ENCODE data around the gene C5AR1. TPM values are rescaled to one million over a fixed set of nuclear protein-coding genes. Genes with fewer than 3 reads are reported as not detected.
A peak's percentile ranks its signal among the peaks of the same experiment; 100 is the strongest.

C5AR1 gene
- total and polyA plus RNA-seq, 9 of the 15 experiments (the other 6 are each of a cell fraction or from before 2014, with no cell fraction given), result 0.06 to 1.6 (median 0.28) TPM; not detected in 3

GRCh38 chr19:47296036-47296435, 13.6 kb upstream of the C5AR1 start (continued):
- TF ChIP-seq HDAC6 (IDR thresholded peaks at IDR 0.05; ENCODE audit: low read depth, low read length) (no peak), BCOR (IDR thresholded peaks at IDR 0.05) (peak; percentile 39; the same call in 1 of the 2 replicates), RNF2 (IDR thresholded peaks at IDR 0.05) (no peak), DACH1 (IDR thresholded peaks at IDR 0.05; ENCODE audit: partially characterized antibody) (no peak), RAD21 (CRISPR knock-in tag; conservative IDR thresholded peaks at IDR 0.05 in 1 of 2, IDR thresholded peaks at IDR 0.05 in 1 of 2) (peak; percentile 84 to 94), SMARCA4 (IDR thresholded peaks at IDR 0.05) (no peak), FOXK1 (CRISPR knock-in tag; IDR thresholded peaks at IDR 0.05; ENCODE audit: borderline replicate concordance) (no peak), ZNF384 (IDR thresholded peaks at IDR 0.05; ENCODE audit: low read depth, low read length) (no peak; the same call in 1 of the 2 replicates), BMI1 (IDR thresholded peaks at IDR 0.05; ENCODE audit: low read length) (no peak), ETV5 (CRISPR knock-in tag; IDR thresholded peaks at IDR 0.05; ENCODE audit: low read depth) (0 out of 2 replicates have a peak, but pooled peaks have one; percentile 22), MCM5 (IDR thresholded peaks at IDR 0.05; ENCODE audit: low read depth) (no peak), REST (IDR thresholded peaks at IDR 0.05; ENCODE audit: borderline replicate concordance) (peak; percentile 92), REST (CRISPR knock-in tag; IDR thresholded peaks at IDR 0.05; ENCODE audit: low read depth) (no peak), RBM15 (IDR thresholded peaks at IDR 0.05; ENCODE audit: insufficient read depth, low read length) (no peak), XRCC5 (IDR thresholded peaks at IDR 0.05; ENCODE audit: low read depth, low read length) (0 out of 2 replicates have a peak, but pooled peaks have one; percentile 30), KAT7 (CRISPR knock-in tag; IDR thresholded peaks at IDR 0.05; ENCODE audit: borderline replicate concordance) (no peak), CREB1 (IDR thresholded peaks at IDR 0.05) (peak; percentile 46; the same call in 1 of the 2 replicates), CREB1 (CRISPR knock-in tag; IDR thresholded peaks at IDR 0.05) (peak; percentile 52; the same call in 1 of the 2 replicates), TAF9B (IDR thresholded peaks at IDR 0.05; ENCODE audit: partially characterized antibody) (no peak), ARID2 (IDR thresholded peaks at IDR 0.05) (peak; percentile 72; the same call in 1 of the 2 replicates), ZFP91 (CRISPR knock-in tag; IDR thresholded peaks at IDR 0.05) (0 out of 2 replicates have a peak, but pooled peaks have one; percentile 76), ZNF696 (CRISPR knock-in tag; conservative IDR thresholded peaks at IDR 0.05) (no peak), DNMT1 (IDR thresholded peaks at IDR 0.05) (no peak)

Data from K562 (cell line).